HG03442 (cell line): ENCODE measurements around the gene OR51B2.

Experiments
- ATAC-seq: cut with Tn5 transposase; IDR thresholded peaks from one replicate; pipeline ENCODE4 v1.9.1; 2021; ENCODE audit warnings: mild to moderate bottlenecking, moderate library complexity; ENCODE audit not compliant: unreplicated experiment

Gene OR51B2

DNA sequence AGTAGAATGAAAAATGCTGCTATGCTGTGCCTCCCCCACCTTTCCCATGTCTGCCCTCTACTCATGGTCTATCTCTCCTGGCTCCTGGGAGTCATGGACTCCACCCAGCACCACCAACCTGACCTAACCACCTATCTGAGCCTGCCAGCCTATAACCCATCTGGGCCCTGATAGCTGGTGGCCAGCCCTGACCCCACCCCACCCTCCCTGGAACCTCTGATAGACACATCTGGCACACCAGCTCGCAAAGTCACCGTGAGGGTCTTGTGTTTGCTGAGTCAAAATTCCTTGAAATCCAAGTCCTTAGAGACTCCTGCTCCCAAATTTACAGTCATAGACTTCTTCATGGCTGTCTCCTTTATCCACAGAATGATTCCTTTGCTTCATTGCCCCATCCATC is 39.5 kb downstream of the OR51B2 start:
- ATAC-seq: no peak

DNA sequence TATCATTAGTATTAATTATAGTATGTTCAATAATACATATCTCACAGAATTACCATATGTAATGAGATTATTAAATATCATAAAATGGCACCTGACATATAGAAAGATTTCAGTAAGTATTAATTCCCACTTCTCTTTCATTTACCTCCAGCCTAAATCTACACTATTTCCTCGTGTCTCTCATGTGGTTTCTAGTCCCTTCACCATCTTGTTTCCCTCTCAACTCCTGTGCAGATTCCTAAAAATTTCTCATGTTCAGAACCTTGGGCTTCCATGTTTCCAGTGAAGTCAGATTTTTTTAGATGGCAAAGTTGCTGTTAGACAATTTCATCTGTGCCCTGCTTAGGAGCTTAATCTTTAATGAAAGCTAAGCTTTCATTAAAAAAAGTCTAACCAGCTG is 40.2 kb downstream of the OR51B2 start:
- ATAC-seq: no peak

DNA sequence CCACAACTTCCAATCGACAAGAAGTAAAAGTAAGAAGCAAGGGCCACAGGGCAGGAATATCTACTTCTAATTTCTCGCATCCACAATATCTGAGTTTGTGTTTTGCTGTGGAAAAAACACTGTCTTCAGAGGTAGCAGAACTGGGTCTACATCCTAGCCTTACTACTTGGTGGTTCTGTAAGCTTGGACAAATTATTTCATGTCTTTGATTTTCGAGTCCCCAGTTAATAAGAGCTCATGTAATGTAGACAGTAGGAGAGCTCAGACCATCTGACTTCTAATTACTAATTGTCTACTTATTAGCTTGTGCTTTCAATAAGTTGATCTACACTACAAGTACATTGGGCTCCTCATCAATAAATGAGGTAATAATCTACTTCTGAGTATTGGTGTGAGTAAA is 41.0 kb downstream of the OR51B2 start:
- no peak for ATAC-seq

DNA sequence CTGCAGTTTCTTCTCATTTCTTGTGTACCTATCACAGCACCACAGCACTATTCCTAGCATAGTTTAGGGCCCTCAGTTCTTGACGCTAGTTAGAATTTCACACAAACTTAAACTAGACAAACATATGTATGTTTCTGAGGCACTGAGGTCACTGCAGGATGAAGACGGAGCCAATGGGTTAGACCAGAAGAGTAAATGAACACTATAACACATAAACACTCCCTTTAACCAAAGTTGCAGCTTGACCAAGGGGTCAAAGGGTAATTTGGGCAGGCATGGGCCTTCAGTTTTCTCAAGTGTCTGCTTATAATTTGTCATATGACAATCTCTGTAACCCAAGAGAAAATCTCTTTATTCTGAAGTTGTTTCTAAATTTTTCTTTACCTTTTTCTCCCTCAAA is 41.5 kb downstream of the OR51B2 start:
- no peak for ATAC-seq

DNA sequence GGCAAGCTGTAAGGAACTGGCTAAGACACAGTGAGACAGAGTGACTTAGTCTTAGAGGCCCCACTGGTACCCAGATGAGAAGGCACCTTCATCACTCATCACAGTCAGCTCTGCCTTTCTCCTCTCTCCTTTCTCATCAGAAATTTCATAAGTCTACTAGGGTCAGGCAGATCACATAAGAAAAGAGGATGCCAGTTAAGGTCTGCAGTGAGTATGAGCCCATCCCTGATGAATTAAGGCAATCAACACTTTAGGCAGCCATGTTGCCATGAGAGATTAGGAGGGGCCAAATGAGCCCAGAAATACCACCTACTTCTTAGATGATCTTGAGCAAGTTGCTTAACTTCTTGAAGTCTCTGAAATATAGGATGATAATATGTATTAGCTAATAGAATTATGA is 42.5 kb downstream of the OR51B2 start:
- ATAC-seq: no peak

DNA sequence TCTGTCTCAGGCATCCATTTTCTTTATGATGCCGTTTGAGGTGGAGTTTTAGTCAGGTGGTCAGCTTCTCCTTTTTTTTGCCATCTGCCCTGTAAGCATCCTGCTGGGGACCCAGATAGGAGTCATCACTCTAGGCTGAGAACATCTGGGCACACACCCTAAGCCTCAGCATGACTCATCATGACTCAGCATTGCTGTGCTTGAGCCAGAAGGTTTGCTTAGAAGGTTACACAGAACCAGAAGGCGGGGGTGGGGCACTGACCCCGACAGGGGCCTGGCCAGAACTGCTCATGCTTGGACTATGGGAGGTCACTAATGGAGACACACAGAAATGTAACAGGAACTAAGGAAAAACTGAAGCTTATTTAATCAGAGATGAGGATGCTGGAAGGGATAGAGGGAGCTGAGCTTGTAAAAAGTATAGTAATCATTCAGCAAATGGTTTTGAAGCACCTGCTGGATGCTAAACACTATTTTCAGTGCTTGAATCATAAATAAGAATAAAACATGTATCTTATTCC is 43.5 kb downstream of the OR51B2 start:
- ATAC-seq: peak; percentile 94

DNA sequence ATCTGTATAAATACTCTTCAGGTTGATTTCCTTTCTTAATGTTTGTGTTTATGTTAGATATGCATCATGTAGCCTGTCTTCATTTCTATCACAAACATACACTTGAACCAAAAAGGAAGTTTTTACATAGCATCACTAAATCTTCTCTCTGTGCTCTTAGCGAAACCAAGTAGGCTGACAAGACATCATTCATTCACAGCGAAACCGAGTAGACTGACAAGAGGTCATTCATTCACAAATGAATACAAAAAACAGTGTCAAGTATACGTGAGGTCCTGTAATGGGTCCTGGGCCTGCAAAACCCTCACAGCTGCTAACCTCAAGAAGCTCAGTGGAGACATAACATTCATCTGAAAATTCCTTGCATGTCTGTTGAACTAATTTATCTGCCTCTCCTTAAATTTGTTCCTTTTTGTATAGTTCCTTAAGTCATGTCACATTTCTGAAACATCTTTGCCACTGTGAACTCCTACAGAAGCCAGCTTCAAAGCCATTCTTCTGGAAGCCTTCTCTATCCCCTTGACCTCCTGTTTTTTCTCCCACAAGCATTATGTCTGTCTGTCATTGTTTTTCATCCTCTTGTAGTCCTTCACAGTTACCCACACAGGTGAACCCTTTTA is 44.5 kb downstream of the OR51B2 start:
- ATAC-seq: no peak

DNA sequence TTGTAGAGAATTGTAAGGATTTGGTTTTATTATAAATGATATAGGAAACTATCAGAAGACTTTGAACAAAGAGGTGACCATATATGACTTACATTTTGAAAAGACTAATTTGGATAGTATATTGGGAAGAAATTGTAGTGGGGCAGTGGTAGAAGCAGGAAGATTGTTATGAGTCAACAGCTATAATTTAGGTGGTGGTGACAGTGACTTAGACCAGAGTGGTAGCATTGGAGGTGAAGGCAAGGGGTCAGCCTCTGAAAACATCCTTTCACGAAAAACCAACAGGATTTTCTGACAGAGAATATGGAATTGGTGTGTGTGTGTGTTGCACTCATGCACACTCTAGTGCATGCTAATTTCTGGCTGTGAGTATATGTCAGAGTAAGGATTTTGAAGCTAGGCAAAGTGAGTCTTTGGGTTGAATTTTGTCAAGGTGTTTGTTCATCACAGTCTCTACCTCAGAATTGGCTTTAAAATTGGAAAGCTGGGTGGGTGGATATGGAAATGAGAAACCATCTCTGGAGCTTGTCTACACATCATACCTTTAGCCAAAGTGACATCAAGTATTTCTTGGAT is 46.2 kb downstream of the OR51B2 start:
- ATAC-seq: peak; percentile 47

DNA sequence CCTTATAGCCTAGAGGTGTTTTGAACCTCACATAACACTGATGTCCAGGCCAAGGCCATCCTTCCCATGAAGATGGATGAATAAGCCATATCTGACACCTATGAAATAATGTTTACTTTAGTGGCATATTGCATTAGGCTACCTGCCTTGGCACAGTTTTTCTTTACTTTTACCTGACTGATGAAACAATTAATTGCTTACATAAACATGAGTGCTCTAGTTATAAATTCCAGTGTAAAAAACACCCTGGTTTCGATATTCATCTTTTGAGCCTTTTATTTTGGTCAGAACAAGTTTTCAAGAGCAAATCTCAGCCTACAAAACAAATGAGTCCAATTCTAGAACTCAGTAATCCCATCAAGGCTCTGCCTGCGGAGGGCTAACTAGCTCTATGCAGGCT is 47.4 kb downstream of the OR51B2 start:
- ATAC-seq: no peak

DNA sequence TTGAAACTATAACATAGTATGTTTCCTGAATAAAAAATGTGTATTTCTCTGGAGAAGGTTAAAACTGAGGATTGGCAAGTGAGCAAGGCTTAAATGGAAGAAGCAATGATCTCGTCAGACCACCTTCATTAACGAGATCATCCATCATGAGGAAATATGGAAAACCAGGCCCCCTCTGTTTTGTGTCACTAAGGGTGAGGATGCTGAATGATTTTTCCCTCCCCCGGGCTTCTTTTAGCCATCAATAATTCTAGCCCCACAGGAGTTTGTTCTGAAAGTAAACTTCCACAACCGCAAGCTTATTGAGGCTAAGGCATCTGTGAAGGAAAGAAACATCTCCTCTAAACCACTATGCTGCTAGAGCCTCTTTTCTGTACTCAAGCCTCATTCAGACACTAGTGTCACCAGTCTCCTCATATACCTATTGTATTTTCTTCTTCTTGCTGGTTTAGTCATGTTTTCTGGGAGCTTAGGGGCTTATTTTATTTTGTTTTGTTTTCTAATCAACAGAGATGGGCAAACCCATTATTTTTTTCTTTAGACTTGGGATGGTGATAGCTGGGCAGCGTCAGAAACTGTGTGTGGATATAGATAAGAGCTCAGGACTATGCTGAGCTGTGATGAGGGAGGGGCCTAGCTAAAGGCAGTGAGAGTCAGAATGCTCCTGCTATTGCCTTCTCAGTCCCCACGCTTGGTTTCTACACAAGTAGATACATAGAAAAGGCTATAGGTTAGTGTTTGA is 48.6 kb downstream of the OR51B2 start:
- ATAC-seq: no peak

DNA sequence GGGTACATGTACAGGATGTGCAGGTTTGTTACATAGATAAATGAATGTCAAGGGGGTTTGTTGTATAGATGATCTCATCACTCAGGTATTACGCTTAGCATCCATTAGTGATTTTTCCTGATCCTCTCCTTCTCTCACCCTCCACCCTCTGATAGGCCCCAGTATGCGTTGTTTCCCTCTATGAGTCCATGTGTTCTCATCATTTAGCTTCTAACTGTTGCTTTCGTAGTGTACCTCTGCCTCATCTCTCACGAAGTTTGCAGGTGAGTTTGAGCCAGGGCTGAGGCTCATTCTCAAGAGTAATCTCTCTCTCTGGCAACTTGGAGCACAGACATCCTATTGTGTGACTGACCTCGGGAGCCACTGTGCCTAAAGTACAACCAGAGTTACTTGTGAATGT is 49.7 kb downstream of the OR51B2 start:
- ATAC-seq: no peak
